SHP77 treated with DMSO at 0.1 percent for 48 hours (cell line): Measurements from ENCODE around the gene IFIT5.
"Not testable (repeated sequence)": the region's sequence is repeated elsewhere in the genome, so short reads cannot be mapped to it uniquely, and the experiment has no call there.

Experiments used
- DNase-seq: peaks from one replicate; lab custom pipeline; 2025; lab: John Stamatoyannopoulos, UW

The IFIT5 gene

DNA sequence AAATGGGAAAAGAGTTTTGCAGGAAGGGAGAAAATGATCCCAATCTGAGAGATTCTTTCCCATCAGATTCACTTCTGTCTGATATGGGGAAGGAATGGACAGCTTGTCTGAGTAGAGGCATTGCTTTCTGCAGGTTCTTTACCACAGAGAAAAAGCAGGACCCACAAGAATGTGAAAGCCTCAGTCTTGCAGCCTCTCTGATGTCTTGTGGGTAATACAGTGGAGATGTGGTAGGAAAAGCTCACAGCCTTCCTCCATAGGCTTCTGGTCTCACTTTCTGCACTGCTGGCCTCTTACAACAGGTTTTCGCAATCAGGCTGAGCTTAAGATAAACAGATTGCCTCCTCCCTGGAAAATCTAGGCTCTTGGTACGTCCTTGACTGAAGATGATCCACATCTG lies 21.4 kb upstream of the IFIT5 start:
- no peak for DNase-seq

DNA sequence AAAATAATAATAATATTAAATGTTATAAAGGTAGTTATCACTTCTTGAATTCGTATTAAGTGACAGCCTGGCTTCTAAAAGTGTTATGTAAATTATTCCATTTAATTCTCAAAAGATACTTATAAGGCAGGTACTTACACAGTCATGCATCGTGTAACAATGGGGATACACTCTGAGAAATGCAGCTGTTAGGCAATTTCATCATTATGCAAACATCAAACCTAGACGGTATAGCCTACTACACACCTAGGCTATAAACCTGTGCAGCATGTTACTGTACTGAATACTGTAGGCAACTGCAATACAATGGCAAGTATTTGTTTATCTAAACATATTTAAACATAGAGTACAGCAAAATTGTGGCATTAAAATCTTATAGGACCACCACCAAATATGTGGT lies 20.5 kb upstream of the IFIT5 start:
- DNase-seq, result no peak

DNA sequence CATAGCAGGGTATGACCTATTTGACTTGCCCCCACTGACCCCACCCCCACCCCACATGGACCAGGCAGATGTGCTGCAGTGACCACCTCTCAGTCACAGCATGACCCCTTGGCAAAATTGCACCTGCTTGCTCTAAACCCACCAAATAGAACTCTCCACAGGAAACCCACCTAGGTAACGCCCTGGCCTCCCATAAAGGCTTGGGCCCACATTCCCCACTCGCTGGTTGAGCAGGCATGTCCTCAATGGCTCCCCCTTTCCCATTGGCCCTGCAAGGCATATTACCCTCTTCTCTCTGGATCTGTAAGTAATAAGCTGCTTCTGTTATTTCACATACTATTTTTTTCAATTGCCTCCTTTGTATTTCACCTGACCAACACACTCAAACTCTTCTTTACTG lies 19.2 kb upstream of the IFIT5 start:
- no peak for DNase-seq

DNA sequence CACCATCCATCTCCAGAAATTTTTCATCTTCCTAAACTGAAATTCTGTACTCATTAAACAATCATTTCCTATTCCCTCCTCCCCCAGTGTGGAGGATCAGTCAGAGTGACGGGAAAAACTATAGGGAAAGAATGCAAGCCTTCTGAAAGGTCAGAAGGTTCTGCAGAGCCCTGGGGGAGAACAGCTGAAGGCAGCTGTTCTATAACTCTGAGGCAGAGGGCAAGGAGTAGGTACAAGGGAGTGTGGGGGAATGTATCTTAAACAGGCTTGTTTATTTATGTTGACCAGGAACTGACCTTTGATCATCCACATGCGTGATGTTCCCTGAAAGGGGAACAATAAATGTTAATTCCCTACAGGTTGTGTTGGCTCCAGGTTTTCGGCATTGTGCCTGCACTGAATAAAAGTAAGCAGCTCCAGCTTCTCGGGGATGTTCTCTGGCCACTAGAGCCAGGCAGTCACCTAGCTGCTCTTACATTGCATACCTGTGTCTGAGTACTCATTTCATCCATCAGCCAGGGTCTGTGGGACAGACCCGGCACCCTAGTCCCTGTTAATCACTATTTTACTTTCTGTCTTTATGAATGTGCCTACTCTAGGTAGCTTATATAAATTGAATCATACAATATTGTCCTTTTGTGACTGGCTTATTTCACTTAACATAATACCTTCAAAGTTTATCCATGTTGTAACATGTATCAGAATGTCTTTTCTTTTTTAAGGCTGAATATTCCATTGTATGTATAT lies 16.2 kb upstream of the IFIT5 start:
- no peak for DNase-seq

DNA sequence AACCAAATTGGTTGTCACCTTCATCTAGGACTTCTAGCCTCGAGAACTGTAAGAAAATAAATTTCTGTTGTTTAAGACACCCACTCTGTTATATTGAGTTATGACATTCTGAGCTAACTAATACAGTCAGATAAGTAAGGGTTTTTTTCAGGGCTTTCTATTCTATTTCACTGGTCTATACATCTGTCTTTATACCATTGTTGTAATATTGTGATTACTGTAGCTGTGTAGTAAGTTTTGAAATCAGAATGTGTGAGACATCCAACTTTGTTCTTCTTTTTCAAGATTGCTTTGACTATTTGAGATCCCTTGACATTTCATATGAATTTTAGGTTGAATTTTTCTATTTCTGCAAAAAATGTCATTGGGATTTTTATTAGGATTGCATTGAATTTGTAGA lies 14.4 kb upstream of the IFIT5 start:
- no peak for DNase-seq

DNA sequence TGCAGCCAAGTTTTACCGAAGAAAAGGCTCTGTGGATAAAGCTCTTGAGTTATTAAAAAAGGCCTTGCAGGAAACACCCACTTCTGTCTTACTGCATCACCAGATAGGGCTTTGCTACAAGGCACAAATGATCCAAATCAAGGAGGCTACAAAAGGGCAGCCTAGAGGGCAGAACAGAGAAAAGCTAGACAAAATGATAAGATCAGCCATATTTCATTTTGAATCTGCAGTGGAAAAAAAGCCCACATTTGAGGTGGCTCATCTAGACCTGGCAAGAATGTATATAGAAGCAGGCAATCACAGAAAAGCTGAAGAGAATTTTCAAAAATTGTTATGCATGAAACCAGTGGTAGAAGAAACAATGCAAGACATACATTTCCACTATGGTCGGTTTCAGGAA lies 11.3 kb upstream of the IFIT5 start:
- DNase-seq, result no peak

DNA sequence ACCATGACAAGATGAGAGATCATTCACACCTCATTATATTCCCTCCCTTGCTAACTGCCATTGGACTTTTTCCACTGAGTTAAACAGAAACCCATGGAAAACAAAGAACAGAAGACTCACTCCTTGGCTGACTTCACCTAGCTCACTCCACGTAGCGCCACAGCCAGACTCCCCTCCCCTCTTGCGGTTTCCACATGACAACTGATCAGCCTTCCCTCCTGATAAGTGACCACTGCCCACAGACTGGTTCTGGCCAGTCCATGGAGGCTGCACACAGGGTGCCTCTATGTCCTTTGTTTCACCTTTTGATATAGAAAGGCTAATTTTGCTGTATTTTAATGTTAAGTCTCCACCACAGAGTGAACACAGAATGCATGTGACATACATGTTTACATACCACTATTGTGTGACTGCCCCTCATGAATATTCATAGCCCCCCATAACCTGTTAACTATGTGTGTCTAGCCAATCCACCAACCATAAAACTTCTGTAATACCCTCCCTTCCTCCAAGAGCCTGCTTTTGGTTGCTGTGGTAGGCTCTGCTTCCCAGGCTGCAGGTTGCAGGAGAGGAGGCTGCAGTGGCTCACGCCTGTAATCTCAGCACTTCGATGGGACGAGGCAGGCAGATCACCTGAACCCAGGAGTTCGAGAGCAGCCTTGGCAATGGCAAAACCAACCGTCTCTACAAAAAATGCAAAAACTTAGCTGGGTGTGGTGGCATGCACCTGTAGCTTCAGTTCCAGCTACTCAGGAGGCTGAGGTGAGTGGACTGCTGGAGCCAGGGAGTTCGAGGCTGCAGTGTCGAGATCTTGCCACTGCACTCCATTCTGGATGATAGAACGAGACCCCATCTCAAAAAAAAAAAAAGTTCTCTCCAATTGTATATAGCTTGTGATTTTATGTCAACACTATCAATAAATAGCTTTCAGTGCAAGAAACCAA lies 10.0 kb upstream of the IFIT5 start:
- no peak for DNase-seq

DNA sequence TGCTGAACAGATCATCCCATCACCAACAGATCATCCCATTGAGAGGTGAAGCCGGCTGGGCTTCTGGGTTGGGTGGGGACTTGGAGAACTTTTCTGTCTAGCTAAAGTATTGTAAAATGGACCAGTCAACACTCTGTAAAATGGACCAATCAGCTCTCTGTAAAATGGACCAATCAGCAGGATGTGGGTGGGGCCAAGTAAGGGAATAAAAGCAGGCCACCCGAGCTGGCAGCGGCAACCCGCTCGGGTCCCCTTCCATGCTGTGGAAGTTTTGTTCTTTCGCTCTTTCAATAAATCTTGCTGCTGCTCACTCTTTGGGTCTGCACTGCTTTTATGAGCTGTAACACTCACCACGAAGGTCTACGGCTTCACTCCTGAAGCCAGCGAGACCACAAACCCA lies 8.2 kb upstream of the IFIT5 start:
- DNase-seq, result not testable (repeated sequence)

DNA sequence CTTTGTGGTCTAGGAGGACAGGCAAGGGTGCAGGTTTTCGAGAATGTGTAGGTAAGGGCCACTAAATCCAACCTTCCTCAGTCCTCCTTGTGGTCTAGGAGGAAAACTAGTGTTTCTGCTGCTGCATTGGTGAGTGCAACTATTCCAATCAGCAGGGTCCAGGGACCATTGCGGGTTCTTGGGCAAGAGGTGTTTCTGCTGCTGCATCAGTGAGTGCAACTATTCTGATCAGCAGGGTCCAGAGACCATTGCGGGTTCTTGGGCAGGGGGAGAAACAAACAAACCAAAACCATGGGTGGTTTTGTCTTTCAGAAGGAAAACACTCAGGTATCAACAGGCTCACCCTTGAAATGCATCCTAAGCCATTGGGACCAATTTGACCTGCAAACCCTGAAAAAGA lies 6.6 kb upstream of the IFIT5 start:
- not testable (repeated sequence) for DNase-seq

DNA sequence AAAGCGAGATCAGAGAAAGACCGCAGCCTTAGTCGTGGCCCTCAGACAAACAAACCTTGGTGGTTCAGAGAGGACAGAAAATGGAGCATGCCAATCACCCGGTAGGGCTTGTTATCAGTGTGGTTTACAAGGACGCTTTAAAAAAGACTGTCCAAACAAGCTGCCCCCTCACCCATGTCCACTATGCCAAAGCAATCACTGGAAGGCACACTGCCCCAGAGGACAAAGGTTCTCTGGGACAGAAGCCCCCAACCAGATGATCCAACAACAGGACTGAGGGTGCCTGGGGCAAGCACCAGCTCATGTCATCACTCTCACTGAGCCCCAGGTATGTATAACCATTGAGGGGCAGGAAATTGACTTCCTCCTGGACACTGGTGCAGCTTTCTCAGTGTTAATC lies 5.1 kb upstream of the IFIT5 start:
- not testable (repeated sequence) for DNase-seq

DNA sequence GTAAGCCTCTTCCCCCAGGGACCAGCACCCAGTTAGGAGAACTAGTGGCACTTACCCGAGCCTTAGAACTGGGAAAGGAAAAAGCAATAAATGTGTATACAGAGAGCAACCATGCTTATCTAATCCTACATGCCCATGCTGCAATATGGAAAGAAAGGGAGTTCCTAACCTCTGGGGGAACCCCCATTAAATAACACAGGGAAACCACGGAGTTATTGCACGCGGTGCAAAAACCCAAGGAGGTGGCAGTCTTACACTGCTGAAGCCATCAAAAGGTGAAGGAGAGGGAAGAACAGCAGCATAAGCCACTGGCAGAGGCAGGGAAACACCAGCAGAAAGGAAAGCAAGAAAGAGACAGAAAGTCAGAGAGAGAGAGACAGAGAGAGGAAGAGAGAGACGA lies 3.8 kb upstream of the IFIT5 start:
- not testable (repeated sequence) for DNase-seq

DNA sequence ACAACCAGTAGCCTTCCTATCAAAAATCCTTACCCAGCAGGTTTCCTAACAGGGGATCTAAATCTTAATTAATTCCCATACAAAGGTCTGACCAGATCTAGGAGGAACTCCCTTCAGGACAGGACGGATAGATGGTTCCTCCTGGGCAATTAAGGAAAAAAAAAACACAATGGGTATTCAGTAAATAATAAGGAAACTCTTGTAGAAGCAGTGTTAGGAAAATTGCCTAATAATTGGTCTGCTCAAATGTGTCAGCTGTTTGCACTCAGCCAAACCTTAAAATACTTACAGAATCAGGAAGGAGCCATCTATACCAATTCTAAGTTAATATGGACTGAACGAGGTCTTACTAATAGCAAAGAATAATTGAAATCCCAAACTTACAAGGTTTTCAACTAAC lies 3.2 kb upstream of the IFIT5 start:
- DNase-seq, result not testable (repeated sequence)

DNA sequence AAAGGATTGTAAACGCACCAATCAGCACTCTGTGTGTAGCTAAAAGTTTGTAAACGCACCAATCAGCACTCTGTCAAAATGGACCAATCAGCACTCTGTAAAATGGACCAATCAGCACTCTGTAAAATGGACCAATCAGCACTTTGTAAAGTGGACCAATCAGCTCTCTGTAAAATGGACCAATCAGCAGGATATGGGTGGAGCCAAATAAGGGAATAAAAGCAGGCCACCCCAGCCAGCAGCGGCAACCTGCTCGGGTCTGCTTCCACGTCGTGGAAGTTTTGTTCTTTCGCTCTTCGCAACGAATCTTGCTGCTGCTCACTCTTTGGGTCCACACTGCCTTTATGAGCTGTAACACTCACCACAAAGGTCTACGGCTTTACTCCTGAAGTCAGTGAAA lies 2.1 kb upstream of the IFIT5 start:
- DNase-seq, result not testable (repeated sequence)

DNA sequence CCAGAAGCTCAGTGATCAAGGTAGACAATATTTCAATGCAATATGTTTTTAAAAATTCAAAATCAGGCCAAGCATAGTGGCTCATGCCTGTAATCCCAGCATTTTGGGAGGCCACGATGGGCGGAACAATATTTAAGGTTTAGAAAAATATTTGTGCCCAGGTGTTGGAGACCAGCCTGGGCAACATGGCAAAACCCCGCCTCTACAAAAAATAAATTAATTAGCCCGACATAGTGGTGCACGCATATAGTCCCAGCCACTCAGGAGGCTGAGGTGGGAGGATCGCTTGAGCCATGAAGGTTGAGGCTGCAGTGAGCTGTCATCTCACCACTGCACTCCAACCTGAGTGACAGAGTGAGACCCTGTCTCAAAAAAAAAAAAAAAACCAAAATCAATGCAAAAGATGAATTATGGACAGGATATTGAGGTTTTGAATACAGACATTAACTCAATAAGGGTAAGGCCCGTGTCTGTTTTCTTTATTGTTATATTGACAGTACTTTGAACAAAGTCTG lies 913 bp upstream of the IFIT5 start:
- no peak for DNase-seq

DNA sequence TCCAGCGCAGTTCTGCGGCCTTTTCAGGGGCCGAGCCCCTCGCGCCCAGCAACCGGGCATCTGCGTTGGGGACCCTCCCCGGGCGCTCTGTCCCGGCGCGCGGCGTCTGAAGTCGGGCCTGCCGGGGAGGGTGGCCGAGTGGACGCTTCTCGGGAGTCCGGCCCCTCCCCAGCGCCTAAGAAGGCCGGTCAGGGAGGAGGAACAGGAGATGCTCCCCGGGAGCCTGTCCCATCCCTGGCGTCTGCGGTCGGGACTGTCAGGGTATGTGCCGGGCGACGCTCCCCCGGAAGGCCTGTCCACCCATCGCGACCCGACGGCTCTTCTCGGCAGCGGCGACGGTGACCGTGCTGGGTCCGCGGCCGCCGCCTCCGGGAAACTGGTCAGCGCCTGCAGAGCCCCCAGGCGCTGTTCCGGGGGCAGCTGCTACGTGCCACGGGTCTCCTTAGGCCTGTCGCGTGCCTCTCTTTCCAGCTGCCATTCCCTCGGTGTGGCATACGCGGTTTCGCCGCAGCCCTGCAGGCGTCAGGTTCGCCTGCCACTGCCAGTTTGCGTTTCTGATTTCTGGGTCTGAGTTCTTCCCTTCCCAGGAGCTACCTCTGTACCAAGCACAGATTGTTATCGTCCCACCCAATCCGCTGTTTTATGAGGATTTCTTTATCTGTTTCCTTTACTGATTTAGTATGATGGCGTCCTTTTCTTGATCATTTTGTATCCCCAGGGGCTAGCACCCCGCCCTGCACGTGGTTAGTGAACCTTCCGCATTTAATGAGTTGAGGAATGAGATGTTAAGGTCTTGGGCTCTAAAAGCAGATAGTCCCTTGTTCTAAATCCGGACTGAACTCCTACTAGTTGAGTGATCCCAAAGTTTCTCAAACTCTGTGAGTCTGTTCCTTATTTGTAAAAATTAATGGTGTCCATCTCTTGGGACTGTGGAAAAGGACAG lies 782 bp downstream of the IFIT5 start:
- DNase-seq, result no peak

DNA sequence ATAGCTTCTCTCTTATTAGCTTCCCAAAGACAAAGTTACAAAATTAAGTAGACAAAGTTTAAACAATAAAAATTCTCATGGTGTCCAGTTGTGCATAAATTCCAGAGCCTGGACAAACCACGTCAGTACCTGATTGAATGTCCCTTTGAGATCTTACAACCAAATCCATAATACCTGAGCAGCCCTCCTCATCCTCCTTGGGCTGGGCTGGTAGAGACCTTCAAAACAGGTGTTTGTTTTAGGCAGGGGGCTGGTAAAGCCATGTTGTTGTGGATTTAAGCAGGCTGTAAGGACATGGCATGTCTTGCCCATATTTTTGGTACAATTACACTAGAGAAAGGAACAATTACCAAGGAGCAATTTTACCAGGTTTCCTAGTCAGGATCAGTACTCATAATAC lies 2.1 kb downstream of the IFIT5 start:
- no peak for DNase-seq

DNA sequence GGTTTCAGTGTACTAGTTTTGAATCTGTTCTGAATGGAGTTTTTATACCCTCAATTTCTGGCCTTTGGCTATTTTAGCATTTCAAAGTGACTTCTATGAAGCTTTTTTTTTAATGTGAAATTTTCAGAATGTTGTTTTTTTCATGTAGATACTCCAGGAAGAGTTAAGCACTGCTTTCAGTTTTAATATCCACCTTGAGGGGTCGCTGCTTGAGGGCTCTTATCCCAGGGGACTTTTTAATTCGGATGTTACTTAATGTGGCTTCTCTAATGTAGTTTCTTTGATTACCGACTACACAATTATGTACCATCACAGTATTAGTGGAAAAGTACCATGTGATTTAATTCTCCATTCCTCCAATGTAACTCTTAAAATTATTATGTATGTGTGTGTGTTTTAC lies 5.2 kb downstream of the IFIT5 start:
- no peak for DNase-seq

DNA sequence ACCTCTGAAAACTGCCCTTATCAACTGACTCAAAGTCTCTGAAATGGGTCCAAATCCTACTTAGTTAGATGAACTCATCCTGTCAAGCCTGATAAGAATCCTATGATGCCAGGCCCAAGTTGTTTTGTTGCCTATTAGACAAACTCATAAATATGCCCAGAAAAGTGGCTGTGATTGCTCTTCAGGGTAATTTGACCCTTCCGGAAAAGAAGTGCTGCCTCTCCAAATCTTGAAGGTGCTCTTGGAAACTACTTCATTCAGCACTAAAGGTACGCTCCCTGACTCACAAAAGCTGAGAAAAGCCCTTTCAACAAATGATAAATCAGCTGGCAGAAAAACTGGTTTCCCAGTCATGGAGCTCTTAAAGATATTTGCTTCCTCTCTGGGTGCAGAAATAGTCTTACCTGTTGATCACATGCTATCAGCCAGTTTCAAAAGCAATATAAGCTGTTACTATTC lies 6.7 kb downstream of the IFIT5 start:
- DNase-seq, result no peak

DNA sequence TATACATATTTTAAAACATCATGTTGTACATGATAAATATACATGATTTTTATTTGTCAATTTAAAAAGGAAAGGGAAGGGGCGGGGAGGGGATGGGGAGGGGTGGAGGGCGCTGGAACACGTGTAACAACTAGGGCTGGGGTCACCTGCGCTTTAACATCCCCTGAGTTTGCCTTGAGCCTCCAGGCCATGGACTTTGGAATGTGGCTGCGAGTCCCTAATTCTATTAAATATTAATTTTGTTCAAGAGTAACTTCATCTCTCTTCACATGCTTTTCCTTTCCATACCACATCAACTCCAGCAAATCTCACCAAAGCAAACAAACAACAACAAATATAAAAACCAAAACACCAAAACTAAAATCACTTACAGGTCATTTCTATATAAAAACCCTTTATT lies 10.6 kb downstream of the IFIT5 start:
- DNase-seq, result no peak

DNA sequence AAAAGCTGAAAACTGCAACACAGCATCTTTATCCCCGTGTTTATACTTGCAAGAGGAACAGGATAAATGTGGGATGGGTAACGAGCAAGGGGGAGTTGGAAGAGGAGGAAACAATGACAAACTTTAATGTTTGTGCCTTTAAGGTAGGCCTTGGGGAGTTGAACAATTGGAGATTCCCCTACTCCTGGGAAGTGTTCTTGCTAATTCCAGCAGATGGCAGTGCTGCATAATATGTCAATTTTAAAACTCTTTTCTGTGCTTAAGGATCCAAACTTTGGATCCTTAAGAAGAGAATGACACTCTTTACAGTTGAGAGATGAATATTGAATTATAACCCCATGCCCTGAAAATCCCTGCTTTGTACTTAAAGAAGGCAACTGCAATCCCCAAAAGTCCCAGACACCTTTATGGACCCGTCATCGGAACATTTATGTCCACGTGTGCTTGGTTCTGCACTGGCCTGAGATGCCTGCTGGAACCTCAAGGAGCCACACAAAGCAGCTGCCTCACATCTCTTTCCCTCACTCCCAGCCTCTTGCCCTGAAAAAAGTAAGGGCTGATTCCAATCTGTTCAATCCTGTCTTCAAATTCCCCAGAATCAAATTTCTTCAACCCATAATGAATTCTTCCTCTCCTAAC lies 12.0 kb downstream of the IFIT5 start:
- DNase-seq, result no peak

DNA sequence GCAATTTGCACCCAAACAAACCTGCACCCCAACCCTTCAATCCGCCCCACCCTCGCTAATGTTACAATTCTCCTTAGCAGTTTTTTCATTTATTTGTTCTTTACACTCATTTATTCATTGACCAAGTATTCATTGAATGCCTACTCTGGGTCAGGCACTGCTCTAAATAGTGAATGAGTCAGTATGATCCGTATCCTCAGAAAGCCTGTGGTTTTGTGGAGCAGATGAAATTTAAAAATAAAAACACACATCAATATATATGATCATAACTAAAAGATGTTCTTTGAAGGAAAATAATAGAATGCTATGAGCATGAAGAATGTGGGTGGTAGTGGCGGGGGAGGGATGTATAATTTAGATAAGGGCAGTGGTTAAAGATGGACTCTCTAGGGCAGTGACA lies 13.3 kb downstream of the IFIT5 start:
- no peak for DNase-seq
